Activated CD4-positive, alpha-beta T cell treated with anti-CD3 and anti-CD28 coated beads, Interleukin-2, Interleukin-4, amounts not matched to agents 100 ng/mL and 50 ng/mL, durations not matched to agents 16 hours and 8 hours (primary cell): ENCODE data around the gene ATRN.

Experiments used
- DNase-seq: peaks from one replicate; pipeline ENCODE4 v3.0.0-alpha.2; 2020; ENCODE audit warnings: low spot score

The ATRN gene

DNA sequence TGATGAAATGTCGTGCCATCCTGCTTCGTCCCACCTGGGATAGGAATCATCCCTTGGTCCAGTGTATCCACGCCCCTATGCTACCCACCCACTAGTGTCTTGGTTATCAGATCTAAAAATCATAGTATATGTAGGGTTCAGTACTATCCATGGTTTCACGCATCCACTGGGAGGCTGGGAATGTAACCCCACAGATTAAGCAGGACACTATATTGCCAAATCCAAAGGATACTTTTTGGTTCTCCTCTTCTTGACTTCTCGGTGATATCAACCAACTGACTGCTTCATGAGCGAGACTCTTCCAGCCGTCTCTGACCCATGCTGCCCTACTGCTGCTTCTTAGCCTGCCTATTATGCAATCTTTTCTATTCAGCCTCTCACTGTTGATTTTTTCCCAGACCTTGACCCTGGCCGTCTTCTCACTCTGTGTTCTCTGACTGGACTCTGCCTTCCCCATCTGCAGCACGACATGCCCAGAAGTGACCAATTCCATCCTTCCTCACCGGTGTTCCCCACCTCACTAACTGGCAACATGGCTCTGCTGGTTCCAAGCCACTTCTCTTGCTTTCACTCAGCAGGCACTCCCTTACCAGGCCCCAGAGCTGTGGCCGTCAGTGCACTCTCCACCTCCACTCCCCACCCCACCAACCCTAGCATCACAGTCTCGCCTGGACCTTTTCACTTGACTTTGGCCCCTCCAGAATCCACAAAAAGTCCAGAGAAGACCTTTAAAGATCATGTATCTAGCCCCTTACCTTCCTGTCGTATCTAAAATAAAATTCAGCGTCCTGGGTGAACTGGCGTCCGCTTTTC lies 157.9 kb downstream of the ATRN start:
- no peak for DNase-seq

DNA sequence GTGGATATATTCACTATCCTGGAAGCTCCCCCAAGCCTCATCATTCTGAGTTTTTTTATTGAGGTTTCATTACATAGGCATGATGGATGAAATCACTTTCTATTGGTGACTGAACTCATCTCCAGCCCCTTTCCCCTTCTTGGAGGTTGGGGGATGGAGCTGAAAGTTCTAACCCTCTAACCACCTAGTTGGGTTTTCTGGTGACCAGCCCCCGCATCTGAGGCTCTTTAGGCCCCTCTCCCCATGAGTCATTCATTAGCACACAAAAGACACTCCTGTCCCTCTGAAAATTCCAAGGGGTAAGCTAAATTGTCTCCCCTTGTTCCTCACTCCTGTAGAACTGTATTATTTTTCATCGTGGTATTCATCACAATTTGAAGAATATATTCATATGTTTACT lies 159.1 kb downstream of the ATRN start:
- no peak for DNase-seq

DNA sequence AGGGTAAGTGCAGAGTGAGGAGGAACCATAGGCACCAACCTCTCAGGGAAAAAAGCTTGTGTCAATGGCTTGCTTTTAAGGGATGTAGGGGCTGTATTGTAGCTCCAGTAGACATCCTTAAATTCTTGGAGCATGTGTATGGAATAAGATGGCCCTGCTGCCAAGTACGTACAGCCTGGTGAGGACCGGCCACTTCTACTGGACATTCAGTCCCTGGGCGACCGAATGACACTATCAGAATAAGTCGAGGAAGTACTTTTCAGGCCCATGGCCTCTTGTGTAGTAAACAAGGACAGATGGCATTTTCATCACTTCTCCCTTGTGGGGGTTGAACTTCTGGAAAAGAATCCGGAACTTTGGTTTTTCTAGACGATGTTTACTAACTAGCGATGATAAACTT lies 159.6 kb downstream of the ATRN start:
- DNase-seq, result no peak

DNA sequence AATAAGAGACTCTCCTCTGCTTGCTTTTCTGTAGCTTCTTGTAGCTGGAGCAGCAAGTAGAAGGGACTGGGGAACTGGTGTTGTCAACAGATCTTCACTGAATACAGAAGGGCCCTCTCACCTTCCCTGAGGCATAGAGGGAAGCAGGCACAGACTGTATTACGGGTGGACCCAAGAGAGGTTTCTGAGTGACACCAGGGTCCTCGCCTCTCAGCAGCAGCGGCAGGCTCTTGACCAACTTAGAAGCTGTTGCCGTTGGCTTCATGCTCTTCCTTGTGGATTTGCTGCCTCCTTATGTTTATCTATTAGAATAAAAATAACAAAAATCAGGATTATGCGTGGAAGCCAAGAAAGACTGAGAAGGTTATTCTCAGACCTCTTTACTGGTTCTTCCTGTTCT lies 160.7 kb downstream of the ATRN start:
- DNase-seq, result no peak

DNA sequence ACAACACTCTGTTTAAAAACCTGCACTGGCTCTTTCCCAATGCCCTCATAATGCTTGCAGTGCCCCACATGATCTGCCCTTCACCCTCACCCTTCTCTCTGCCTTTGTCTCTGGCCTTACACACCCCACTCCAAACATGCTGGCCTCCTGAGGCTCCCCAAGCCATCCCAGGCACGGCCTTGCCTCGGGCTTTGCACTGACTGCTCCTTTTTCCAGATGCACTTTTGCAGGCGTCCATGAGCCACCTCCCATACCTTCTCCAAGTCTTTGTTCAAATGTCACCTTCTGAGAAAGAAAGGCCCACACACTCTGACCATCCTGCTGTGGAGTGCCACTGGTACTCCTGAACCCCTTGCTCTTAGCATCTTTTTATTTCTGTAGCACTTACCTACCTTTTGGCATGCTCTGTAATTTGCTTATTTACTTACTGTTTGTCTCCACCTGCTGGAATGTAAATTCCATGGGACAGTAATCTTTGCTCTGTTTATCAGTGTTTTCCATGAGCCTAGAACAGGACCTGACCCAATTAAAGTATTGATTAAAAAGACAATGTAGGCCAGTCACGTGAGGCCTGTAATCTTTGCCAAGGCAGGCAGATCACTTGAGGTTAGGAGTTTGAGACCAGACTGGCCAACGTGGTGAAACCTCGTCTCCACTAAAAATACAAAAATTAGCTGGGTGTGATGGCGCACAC lies 161.6 kb downstream of the ATRN start:
- DNase-seq, result no peak

DNA sequence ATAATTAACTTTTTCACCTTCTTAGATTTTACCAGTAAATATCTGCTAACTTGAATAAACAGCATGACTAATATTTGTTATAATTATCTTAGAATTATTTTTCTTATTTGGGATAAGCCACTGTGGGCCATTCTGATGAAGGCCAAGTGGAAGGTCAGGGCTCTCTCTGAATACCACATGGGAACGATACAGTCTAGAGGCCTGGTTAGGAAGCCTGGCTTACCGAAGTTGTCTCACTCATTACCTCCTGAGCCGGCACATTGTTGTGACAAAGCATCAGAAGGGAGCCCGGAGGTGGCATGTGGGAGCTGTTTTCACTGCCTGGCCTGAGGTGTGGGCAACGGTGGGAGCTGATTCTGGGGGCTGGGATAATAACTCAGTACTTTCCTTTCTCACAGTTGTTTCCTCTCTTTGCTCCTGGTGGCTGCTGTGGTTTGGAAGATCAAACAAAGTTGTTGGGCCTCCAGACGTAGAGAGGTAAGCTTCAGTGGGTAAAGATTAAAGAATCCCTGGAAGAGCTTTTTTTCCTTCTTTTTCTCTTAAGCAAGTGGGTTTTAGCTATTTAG lies 163.2 kb downstream of the ATRN start:
- DNase-seq, result no peak

DNA sequence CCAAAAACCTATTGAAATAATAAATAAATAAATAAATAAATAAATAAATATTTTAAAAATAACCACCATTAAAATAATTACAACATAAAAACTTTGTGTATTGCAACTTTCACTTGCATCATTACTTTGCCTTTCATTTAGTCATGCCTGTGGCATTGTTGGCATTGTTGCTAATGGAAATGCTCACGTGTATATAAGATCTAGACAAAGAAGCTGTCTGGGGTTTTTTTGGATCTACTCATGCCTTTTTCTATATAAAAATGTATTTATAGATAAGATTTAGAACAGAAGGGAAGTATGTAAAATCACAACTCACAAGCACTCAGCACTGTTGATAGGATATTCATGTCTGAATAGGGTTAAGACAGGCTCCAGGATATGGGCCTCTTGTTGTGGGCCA lies 164.5 kb downstream of the ATRN start:
- DNase-seq, result no peak

DNA sequence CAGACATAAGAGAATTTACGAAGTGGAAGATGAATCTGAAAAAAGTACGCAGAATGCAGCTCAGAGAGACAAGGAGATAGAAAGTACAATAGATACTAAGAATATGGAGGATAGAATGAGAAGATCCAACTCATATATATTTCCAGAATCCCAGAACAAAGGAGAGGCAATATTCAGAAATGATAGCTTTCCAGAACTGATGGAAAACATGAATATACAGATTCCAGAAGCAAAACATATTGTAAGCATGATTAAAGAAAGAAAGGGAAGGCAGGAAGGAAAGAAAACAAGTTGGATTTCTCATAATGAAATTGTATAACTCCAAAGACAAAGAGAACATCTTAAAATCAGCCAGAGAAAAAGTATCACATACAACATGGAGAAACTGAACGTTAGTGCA lies 169.4 kb downstream of the ATRN start:
- no peak for DNase-seq

DNA sequence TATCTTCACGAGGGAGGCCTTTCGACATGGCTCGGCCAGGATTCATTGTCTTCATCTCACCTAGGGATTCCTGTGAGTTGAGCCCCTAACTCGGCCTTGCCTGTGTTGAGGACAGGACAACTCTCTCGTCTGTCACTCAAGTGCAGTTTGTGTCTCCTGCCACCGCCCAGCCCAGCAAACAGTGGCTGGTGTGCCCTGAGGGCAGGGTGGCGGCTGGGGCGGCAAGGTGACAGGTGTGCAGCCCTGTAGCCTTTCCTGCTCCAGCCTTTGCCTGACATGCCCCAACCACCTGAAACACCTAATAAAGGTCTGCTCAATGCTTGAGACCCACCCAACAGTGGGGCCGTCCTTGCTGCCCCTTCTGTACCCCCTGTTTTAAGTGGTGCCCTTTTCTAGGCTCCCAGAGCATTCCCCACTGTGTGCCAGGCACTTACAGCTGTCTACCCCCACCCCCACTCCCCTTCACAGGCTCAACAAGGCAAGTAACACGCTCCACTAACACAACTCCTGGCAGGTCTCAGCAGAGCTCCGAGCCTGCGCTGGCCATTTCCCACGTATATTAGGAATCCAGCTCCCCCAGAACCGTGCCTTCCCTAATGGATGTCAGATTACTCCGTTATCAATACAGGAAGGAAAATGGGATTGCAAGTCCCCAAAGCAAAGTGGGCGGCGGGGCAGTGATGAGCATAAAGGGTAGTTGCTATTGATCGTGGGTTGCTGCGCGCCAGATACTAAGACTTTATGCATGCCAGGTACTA lies 174.7 kb downstream of the ATRN start:
- DNase-seq, result no peak

DNA sequence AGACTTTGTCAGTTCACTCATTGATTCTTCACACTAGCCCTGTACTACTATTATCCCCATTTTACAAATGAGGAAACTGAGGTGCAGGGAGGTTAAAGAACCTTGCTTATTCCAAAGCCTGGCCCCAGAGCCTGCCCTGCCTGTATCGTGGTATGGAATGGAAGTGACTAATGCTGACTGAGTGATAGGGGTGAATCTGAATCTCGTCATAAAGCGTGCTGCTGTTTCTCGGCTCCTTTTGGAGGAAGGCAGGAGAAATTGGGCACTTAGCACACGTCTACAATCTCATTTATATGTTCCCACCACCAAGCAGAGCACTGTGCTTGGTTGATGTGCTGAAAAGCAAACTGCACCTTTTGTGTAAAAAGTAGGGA lies 175.2 kb downstream of the ATRN start:
- DNase-seq, result no peak

DNA sequence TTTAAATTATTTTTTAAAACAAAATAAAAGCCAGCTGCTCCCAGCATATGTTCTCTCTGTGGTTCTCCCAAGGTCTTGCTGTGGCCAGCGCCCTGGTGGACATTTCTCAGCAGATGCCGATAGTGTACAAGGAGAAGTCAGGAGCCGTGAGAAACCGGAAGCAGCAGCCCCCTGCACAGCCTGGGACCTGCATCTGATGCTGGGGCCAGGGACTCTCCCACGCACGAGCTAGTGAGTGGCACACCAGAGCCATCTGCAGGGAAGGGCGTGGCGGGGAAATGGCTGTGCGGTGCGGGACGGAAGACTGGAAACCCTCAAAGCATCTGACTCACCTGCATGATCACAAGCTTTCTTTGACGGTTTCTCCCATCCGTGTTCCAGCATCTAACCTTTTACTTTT lies 175.8 kb downstream of the ATRN start:
- DNase-seq, result no peak

DNA sequence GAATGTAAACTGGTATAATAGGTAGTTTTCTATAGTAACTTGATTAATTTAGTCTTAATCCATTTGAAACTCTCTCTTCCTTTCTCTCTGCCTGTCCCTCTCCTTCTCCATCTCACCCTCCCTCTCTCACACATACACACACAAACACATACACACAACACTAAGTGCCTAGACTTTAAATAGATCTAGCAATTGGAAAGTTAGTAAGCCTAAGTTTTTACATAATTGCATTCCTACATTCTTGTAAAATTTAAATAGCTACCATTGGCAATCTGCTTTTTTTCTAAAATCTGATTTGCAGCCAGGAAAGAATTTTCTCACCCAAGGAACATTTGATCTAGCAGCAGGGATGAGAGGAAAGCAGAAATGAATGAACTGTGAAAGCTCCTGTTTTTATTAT lies 176.7 kb downstream of the ATRN start:
- DNase-seq, result no peak

DNA sequence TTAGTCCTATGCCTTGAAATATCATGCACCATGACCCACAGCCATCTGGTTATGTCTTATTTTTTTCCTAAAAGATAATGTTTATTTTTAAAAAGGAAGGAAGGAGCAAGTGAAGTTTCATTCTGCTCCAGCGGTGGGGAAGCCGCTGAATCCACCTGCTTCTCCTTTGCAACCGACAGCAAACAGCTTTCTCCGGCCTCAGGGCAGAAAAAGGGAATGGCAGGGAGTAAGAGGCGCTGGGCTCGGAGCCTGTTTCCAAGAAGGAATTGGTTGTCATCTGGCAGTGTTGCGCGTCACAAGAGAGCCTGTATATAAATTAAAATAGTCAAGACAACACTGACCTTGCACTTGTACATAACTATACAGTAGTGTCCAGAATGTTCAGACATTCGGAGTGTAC lies 178.1 kb downstream of the ATRN start:
- no peak for DNase-seq

DNA sequence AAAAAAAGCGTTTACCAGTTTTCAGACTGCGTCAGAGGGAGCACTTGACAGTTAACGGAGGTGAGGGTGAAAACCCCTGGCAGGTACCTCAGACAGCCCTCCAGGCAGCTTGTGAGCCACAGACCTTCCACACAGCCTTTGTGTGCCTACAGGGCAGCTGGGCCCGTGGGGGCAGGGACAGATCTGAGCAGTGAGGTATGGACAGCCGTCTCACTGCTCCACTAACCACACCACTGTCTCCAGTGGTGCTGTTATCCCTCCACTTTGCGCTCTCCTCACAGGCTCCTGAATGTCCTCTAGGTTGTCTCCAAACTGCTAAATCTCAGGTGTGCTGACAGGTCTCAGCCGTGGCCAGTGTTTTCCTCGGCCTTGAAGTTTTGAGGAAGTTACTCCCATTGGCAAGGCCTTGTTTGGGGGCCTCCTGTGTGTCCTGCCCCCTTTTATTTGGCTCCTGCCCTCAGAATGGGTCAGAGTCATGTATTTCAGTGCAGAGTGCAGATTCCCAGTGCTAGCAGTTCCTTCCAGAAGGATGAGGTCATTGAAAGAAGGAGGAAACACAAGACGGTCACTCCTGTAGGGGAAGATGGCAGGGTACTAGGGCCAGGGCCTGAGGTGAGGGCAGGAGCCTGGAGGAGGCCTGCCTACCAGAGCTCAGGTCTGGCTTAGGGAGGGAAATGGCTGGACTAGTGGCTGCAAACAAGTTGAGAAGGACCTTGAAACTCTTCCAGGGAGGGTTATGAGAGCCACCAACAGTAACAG lies 180.6 kb downstream of the ATRN start:
- DNase-seq, result no peak

DNA sequence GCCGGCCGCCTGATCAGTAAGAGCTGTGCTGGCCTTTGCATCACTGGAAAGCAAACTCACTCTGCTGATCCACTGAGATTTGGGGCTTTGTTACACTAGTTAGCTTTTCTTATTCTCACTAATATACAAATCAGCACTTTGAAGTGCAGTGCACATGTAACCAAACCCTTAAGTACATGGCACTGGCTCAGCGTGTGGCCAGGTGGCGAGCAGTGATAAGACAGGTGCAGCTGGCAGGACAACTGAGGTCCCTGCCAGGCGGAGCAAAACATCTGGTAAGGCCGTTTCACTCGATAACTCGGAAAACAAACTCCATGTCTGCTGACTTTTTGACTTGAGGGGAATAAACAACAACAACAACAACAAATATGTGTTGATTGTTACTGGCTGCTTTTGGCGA lies 181.4 kb downstream of the ATRN start:
- no peak for DNase-seq

DNA sequence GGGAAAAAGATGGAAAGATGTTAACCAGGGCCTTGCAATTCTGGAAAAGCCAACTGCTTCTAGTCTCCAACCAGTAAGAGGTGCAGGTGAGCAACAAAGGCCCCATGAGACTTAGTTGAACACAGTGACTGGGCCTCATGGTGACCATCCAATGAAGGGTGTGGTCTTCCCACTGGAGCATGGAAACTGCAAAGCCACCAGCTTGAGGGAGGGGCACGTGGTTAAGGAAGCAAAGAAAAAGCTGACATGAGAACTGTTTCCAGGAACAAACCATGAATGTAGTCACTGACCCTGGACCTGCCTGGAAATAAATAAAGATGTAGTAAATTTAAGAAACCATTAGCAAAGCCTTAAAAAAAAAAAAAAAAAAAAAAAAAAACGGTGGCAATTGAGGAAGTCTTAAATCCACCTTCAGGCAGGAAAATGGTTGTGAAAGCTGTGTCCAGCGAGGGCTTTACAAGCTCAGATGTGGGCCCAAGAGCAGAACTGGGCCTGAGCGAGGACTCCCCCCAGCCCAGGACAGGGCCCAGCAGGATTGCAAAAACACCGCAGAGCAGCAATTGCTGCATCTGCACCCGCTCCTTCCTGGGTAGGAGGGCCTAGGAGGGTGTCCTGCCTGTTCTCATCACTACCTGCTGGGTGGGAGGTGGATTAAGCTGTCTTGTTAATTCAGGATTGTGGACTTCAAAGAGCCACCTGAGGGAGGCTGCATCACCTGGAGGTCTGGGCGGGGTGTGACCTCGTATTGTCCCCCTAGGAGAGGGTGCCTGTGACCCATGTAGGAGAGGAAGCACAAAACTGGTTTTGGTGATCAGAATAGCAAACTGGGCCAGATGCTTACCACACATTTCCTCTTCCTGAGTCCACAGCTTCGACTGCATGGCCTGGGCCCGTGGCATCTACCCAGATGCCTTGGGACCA lies 182.1 kb downstream of the ATRN start:
- DNase-seq, result no peak

DNA sequence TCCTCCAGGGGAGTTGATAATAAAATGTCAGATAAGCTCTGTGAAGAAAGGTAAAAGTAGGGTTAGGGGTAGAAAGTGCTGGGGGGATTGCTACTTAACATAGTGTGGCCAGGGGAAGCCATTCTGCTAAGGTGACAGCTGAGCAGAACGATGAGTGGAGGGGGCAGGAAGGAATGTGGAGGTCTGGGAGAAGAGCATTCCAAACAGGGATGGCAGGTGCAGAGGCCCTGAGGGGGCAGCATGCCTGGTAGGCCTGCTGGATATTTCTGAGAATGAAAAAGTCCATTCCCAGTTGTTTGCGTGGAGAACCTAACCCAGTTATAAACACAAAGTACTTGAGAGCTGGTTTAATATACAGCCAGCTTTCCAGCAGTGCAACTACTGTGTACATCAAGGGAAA lies 183.1 kb downstream of the ATRN start:
- no peak for DNase-seq

DNA sequence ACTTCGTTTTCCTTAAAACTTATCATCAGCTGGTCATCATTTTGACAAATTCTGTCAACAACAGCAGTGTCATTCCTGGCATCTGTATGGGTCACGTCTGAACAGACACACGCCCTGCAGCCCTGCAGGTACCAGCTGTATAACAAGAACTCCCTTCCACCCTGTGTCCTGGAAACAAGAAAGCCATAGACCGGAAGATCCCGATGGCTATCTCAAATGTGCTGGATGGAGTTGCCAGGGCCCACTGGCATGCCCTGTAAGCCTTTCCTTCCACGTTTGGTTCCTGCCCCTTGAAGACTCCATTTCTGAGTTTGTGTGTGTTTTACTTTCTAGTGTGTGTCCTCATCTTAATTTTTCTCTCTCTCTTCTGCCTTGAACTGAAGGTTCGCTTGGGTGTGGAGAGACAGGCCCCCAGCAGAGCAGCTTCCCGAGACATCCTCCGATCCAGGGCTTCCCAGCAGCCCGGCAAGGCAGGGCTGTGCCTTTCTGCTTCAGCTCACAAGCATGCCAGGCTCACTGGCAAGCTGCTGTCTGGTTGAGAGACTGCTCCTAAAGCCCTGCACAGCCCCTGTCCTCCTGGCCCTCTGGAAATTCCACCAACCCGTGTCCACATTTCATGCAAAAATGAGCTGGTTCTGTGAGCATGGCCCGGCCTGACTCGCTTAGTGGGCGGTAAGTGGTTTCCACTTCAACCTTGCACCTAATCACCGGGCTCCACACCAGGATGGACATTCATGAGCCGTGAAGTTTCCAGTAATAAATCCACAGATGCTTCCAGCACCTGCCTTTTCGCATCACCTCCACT lies 183.7 kb downstream of the ATRN start:
- no peak for DNase-seq

DNA sequence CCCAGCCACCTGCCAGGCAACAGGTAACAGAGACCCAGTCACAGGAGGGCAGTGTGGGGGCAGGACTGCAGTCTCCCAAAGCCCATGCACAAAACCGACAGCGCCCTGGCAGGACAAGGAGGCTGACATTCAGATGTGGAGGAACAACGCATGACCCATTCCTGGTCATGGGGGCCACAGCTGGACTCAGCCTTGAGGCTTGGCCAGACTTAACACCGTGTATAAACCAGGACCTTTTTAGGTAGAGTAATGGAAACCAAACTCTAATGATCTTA lies 184.2 kb downstream of the ATRN start:
- DNase-seq, result no peak

DNA sequence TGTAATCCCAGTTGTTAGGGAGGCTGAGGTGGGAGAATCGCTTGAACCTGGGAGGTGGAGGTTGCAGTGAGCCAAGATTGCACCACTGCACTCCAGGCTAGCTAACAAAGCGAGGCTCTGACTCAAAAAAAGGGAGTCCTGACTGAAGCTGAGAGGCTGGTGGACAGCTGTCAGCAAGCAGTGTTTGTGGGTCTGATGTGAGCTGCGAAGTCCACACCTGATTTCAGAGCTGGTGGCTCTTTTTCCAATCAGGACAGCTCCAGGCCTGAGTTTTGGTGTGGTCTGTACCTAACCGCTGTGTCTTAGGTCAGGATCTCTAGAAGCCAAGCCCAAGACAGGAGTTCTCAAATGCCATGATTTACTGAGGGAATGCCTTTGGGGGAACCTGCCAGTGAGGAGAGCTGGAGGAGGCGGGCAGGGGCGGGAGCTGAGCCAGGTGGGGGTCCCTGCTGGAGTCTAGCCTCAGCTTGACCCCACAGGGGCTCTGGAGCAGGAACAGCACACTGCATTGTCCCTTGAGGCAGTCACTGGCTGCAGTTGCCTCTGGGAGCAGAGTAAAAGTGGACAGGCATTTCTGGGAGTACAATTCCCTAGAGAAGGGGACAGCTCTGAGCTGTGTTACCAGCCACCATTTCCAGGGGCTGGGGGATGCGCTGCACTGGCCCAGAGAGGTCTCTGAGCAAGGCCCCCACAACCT lies 187.3 kb downstream of the ATRN start:
- DNase-seq, result no peak
